SK-N-SH (cell line): ENCODE data around the gene GUCY1A2. TPM values are rescaled to one million over a fixed set of nuclear protein-coding genes. Genes with fewer than 3 reads are reported as not detected.

ENCODE experiments used
- CTCF ChIA-PET: fragments of 300-600, 350-600 bp; formaldehyde crosslinking; extraction: SDS; loops from one replicate; lab custom pipeline; 2021; lab: Yijun Ruan, JAX
- POLR2A ChIA-PET: fragments of 350-600 bp; sonication (Branson Sonifier 250); formaldehyde crosslinking; extraction: SDS; loops from one replicate; lab custom pipeline; 2020; ENCODE audit warnings: antibody characterized with exemption, inconsistent platforms; lab: Yijun Ruan, JAX
- DNase-seq: peaks from one replicate; pipeline ENCODE4 v3.0.0; 2012
- H2AFZ ChIP-seq: fragments of 200-600 bp; sonication (generic); 2 replicates; pipeline ENCODE4 v1.8.1; 2016; ENCODE audit warnings: antibody characterized with exemption, mild to moderate bottlenecking, low read depth
- H3F3A ChIP-seq: fragments of 200-600 bp; sonication (generic); replicated peaks from 2 replicates; pipeline ENCODE3; 2016; ENCODE audit warnings: antibody characterized with exemption, mild to moderate bottlenecking; ENCODE audit not compliant: insufficient read depth
- H3K27ac ChIP-seq, 2 experiments: fragments of 200-500 bp in 1 of 2; fragments of 200-600 bp in 1 of 2; sonication (Bioruptor generic) in 1 of 2; sonication (generic), shearing (Covaris generic) in 1 of 2; 2 replicates each; pipeline versions ENCODE4 v1.5.1 to v1.6.1; 2014 to 2016; ENCODE audit warnings: low read depth in 2 of 2, inconsistent platforms in 1 of 2, low read length in 1 of 2, mild to moderate bottlenecking in 1 of 2, mixed read lengths in 1 of 2
- H3K27me3 ChIP-seq: fragments of 200-600 bp; sonication (generic), shearing (Covaris generic); 2 replicates; pipeline ENCODE4 v1.6.1; 2016; ENCODE audit warnings: mixed run types; ENCODE audit not compliant: insufficient read depth
- H3K36me3 ChIP-seq, 2 experiments: fragments of 200-500 bp in 1 of 2; fragments of 200-600 bp in 1 of 2; sonication (Bioruptor generic) in 1 of 2; sonication (generic) in 1 of 2; replicated peaks in 1 of 2; 2 replicates each; pipeline versions ENCODE3 to v1.5.1; 2014 to 2016; ENCODE audit warnings: low read length in 1 of 2, mild to moderate bottlenecking in 1 of 2; ENCODE audit not compliant: insufficient read depth in 2 of 2, control insufficient read depth in 1 of 2
- H3K4me1 ChIP-seq, 2 experiments: fragments of 200-500 bp in 1 of 2; fragments of 200-600 bp in 1 of 2; sonication (Bioruptor generic) in 1 of 2; sonication (generic), shearing (Covaris generic) in 1 of 2; 2 replicates each; pipeline versions ENCODE4 v1.5.1 to v1.6.1; 2014 to 2016; ENCODE audit warnings: low read depth in 1 of 2, low read length in 1 of 2, mixed run types in 1 of 2; ENCODE audit not compliant: insufficient read depth in 2 of 2, control insufficient read depth in 1 of 2
- H3K4me2 ChIP-seq: fragments of 200-600 bp; sonication (generic), shearing (Covaris generic); 2 replicates; pipeline ENCODE4 v1.6.1; 2017; ENCODE audit warnings: mixed run types
- H3K4me3 ChIP-seq, 2 experiments: fragments of 200-500 bp in 1 of 2; fragments of 200-600 bp in 1 of 2; sonication (Bioruptor generic) in 1 of 2; sonication (generic), shearing (Covaris generic) in 1 of 2; 2 replicates each; pipeline versions ENCODE4 v1.5.1 to v1.8.1; 2014 to 2016; ENCODE audit warnings: low read depth in 2 of 2, inconsistent platforms in 1 of 2, low read length in 1 of 2, mild to moderate bottlenecking in 1 of 2, mixed read lengths in 1 of 2, moderate library complexity in 1 of 2
- H3K79me2 ChIP-seq: fragments of 200-600 bp; sonication (generic); 2 replicates; pipeline ENCODE4 v1.8.1; 2017; ENCODE audit warnings: mild to moderate bottlenecking; ENCODE audit not compliant: insufficient read depth
- H3K9ac ChIP-seq: fragments of 200-600 bp; sonication (generic); 2 replicates; pipeline ENCODE4 v1.6.1; 2017; ENCODE audit warnings: mixed run types
- H3K9me2 ChIP-seq: fragments of 200-600 bp; sonication (generic); 2 replicates; pipeline ENCODE4 v1.6.1; 2017; ENCODE audit warnings: mixed run types
- H3K9me3 ChIP-seq: fragments of 200-600 bp; sonication (generic); 2 replicates; pipeline ENCODE4 v1.6.1; 2017; ENCODE audit warnings: mixed run types, mild to moderate bottlenecking, moderate library complexity
- H4K20me1 ChIP-seq: fragments of 200-600 bp; sonication (generic); 2 replicates; pipeline ENCODE4 v1.6.1; 2017; ENCODE audit warnings: mild to moderate bottlenecking, mixed run types; ENCODE audit not compliant: insufficient read depth
- EP300 ChIP-seq, 2 experiments: IDR thresholded peaks; 2 replicates each; pipeline versions ENCODE4 v1.4.0 to v1.6.1; 2012; ENCODE audit warnings: borderline replicate concordance in 1 of 2, low read depth in 1 of 2, low read length in 1 of 2
- EZH2phosphoT487 ChIP-seq: fragments of 200-600 bp; sonication (generic); IDR thresholded peaks from 2 replicates; pipeline ENCODE4 v1.6.1; 2017; ENCODE audit warnings: low read depth, mixed run types, mild to moderate bottlenecking, antibody characterized with exemption, moderate library complexity, borderline replicate concordance
- FOSL2 ChIP-seq: IDR thresholded peaks from 2 replicates; pipeline ENCODE4 v1.4.0; 2012; ENCODE audit warnings: low read depth, mild to moderate bottlenecking, moderate library complexity, borderline replicate concordance
- FOXJ3 ChIP-seq: sonication (generic); formaldehyde crosslinking; IDR thresholded peaks from 2 replicates; pipeline ENCODE4 v1.5.1; 2020; ENCODE audit warnings: mild to moderate bottlenecking, missing genetic modification reagents
- JUND ChIP-seq: IDR thresholded peaks from 2 replicates; pipeline ENCODE4 v1.4.0; 2012
- NFIC ChIP-seq: IDR thresholded peaks from 2 replicates; pipeline ENCODE4 v1.4.0; 2012; ENCODE audit warnings: borderline replicate concordance
- NRF1 ChIP-seq: IDR thresholded peaks from 2 replicates; pipeline ENCODE4 v1.6.1; 2012; ENCODE audit warnings: low read depth, mild to moderate bottlenecking, low read length
- POLR2AphosphoS5 ChIP-seq: IDR thresholded peaks from 2 replicates; pipeline ENCODE4 v1.6.1; 2012; ENCODE audit warnings: low read depth, low read length
- RCOR1 ChIP-seq: fragments of 150-350 bp; IDR thresholded peaks from 2 replicates; pipeline ENCODE4 v1.6.1; 2017; ENCODE audit warnings: antibody characterized with exemption, low read length
- SIN3A ChIP-seq: IDR thresholded peaks from 2 replicates; pipeline ENCODE4 v1.6.1; 2012; ENCODE audit warnings: low read depth, mild to moderate bottlenecking, low read length, moderate library complexity, borderline replicate concordance
- SMC3 ChIP-seq: IDR thresholded peaks from 2 replicates; pipeline ENCODE4 v1.6.1; 2012; ENCODE audit warnings: low read depth, low read length, improper control_type of control experiment
- TCF12 ChIP-seq: IDR thresholded peaks from 2 replicates; pipeline ENCODE4 v1.4.0; 2012
- WGBS: methylation state at CpG from one replicate; pipeline ENCODE4 v1.1.6; 2017; ENCODE audit warnings: low lambda C conversion rate; 5-methylcytosine and 5-hydroxymethylcytosine counted together
- polyA plus RNA-seq, 3 experiments: library from polyadenylated mRNA; depleted of rRNA; stranded (reverse); fragments of >200 nt; gene quantifications; 2 replicates each; pipeline ENCODE4 v1.2.3, GENCODE V29; 2012
- TF ChIP-seq, protein P1 (sequence below): IDR thresholded peaks from 2 replicates; pipeline ENCODE4; 2012
- TF ChIP-seq, protein P2 (sequence below): IDR thresholded peaks from 2 replicates; pipeline ENCODE4 v1.4.0; 2012; ENCODE audit warnings: low read depth
- TF ChIP-seq, protein P3 (sequence below): IDR thresholded peaks from 2 replicates; pipeline ENCODE4 v1.4.0; 2012; ENCODE audit warnings: low read depth, borderline replicate concordance
- TF ChIP-seq, protein P4 (sequence below): IDR thresholded peaks from 2 replicates; pipeline ENCODE4 v1.4.0; 2012; ENCODE audit warnings: low read depth, borderline replicate concordance

The GUCY1A2 gene
- polyA plus RNA-seq, 1 of the 3 experiments (the other 2 are of a cell fraction): 0.26 TPM

DNA sequence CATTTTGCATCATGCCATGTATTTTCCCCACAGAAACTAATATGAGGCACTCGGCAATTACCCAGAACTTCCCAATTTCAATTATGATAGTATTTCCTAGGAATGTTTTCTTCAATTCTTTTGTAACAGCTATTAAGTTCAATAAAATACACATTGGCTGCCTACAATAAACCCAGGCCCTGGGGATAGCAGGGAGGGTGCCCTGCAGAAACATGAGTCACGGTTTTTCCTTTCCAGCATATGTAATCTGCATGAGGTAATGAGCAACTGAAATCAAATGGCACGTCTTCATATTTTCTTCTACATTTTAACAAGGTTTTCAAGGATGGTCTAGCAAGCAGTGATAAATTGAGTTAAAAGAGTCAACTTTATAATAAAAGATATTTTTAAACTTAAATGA, 32.0 kb downstream of the GUCY1A2 start:
- Histone ChIP-seq H3K27ac (peak overlapping the region in 1 of 2 experiments; percentile 85; a peak in 2 of 4 replicates), H3K79me2 (no peaks in the 10 kb centered on the region), H4K20me1 (no peaks in the 10 kb centered on the region), H3K4me1 (peaks cover 0 to 52% of the 10 kb centered on the region in 2 experiments; a peak in 2 of 4 replicates), H3K9ac (peak overlapping the region; percentile 13; the same call in 1 of the 2 replicates), H3K9me2 (no peaks in the 10 kb centered on the region), H3K4me2 (no peak overlapping the region), H3K9me3 (no peaks in the 10 kb centered on the region), H3K36me3 (no peaks in the 10 kb centered on the region), H3F3A (peaks cover 26% of the 10 kb centered on the region), H2AFZ (no peak overlapping the region), H3K4me3 (no peak overlapping the region)
- POLR2A ChIA-PET: no interaction called here
- DNase-seq: no peak
- CTCF ChIA-PET: no interaction called here
- WGBS: 44% methylated on average over 3 of the region's 3 CpGs
- TF ChIP-seq FOXJ3 (CRISPR knock-in tag): no peak
- no peak for TF ChIP-seq NRF1
- peak; percentile 69 for TF ChIP-seq FOSL2
- TF ChIP-seq NFIC: 0 out of 2 replicates have a peak, but pooled peaks have one; percentile 27
- peak in 1 of 2 experiments; percentile 31; a peak in 1 of 4 replicates for TF ChIP-seq EP300 (IDR thresholded peaks at IDR 0.05; ENCODE audit: borderline replicate concordance in 1 of 2, low read depth in 1 of 2, low read length in 1 of 2)
- TF ChIP-seq SIN3A: no peak
- TF ChIP-seq RCOR1: no peak
- TF ChIP-seq, protein P1, sequence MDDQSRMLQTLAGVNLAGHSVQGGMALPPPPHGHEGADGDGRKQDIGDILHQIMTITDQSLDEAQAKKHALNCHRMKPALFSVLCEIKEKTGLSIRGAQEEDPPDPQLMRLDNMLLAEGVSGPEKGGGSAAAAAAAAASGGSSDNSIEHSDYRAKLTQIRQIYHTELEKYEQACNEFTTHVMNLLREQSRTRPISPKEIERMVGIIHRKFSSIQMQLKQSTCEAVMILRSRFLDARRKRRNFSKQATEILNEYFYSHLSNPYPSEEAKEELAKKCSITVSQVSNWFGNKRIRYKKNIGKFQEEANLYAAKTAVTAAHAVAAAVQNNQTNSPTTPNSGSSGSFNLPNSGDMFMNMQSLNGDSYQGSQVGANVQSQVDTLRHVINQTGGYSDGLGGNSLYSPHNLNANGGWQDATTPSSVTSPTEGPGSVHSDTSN: 0 out of 2 replicates have a peak, but pooled peaks have one; percentile 18
- TF ChIP-seq JUND: peak; percentile 68
- no peak for TF ChIP-seq EZH2phosphoT487
- TF ChIP-seq TCF12: peak; percentile 47; the same call in 1 of the 2 replicates
- TF ChIP-seq, protein P2, sequence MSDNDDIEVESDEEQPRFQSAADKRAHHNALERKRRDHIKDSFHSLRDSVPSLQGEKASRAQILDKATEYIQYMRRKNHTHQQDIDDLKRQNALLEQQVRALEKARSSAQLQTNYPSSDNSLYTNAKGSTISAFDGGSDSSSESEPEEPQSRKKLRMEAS: peak; percentile 41; the same call in 1 of the 2 replicates
- TF ChIP-seq, protein P3, sequence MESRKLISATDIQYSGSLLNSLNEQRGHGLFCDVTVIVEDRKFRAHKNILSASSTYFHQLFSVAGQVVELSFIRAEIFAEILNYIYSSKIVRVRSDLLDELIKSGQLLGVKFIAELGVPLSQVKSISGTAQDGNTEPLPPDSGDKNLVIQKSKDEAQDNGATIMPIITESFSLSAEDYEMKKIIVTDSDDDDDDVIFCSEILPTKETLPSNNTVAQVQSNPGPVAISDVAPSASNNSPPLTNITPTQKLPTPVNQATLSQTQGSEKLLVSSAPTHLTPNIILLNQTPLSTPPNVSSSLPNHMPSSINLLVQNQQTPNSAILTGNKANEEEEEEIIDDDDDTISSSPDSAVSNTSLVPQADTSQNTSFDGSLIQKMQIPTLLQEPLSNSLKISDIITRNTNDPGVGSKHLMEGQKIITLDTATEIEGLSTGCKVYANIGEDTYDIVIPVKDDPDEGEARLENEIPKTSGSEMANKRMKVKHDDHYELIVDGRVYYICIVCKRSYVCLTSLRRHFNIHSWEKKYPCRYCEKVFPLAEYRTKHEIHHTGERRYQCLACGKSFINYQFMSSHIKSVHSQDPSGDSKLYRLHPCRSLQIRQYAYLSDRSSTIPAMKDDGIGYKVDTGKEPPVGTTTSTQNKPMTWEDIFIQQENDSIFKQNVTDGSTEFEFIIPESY: no peak
- no peak for TF ChIP-seq SMC3
- no peak for TF ChIP-seq POLR2AphosphoS5
- TF ChIP-seq, protein P4, sequence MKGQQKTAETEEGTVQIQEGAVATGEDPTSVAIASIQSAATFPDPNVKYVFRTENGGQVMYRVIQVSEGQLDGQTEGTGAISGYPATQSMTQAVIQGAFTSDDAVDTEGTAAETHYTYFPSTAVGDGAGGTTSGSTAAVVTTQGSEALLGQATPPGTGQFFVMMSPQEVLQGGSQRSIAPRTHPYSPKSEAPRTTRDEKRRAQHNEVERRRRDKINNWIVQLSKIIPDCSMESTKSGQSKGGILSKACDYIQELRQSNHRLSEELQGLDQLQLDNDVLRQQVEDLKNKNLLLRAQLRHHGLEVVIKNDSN: no peak
- TF ChIP-seq, all 33 proteins: peak for 7
- no peaks in the 10 kb centered on the region for H3K27me3 ChIP-seq
